RWPE1 (cell line): ENCODE results near the gene AGK.

Experiments used
- CTCF ChIA-PET: fragments of 350-600 bp; sonication (Branson Sonifier 250); formaldehyde crosslinking; extraction: SDS; loops from one replicate; lab custom pipeline; 2021; lab: Yijun Ruan, JAX
- POLR2A ChIA-PET: fragments of 400-600 bp; formaldehyde crosslinking; extraction: SDS; loops from one replicate; lab custom pipeline; 2020; ENCODE audit warnings: antibody characterized with exemption; ENCODE audit not compliant: low non-redundant PET; lab: Yijun Ruan, JAX
- DNase-seq: peaks from one replicate; pipeline ENCODE4 v3.0.0; 2012; ENCODE audit warnings: low spot score
- H3K27ac ChIP-seq: fragments of 450-650 bp; 2 replicates; pipeline ENCODE4 v1.5.1; 2017
- CTCF ChIP-seq: fragments of 450-650 bp; conservative IDR thresholded peaks from 2 replicates; pipeline ENCODE4 v1.5.1; 2017; ENCODE audit warnings: low read depth, mild to moderate bottlenecking

AGK gene

DNA sequence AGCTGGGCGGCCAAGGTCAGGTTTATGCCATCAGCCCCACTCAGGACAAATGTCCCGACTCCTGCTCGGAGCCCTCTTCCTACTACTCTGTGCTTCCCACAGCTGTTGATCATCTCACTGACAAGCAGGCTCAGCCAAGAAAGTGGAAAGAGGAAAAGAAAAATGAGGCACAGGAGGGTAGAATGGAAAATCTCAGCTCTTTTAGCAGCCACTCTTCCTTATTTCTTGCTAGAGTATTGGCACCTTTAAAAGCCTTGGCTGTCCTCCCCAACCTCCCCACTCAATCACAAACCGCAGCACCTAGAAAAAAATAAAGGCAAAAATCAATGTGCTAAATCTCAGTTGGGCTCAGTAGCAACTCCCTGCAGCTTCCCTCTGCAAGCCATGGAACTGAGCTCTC, 35.3 kb upstream of the AGK start:
- no peak overlapping the region for H3K27ac ChIP-seq
- ChIA-PET POLR2A (no interaction called here), CTCF (no interaction called here)
- no peak for DNase-seq
- TF ChIP-seq CTCF: no peak

DNA sequence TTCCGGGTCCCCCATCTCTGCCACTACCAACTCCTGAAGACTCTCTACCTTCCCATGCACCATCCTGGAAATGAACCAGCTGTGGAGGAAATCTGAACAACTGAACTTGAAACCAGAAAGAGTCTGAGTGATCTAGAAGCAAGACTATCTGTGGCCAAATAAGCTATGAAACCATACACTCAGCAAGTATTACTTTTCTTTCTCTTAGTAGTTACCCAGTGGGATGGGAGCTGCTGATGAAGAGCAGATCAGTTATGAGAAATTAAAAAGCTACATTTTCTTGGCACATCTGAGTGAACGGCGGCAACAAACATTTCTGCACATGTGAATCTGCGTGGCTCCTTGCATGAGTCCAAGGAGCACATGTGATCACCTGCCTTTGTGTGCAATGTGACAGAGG, 31.6 kb upstream of the AGK start:
- POLR2A ChIA-PET: no interaction called here
- no peak for DNase-seq
- CTCF ChIA-PET: no interaction called here
- H3K27ac ChIP-seq: no peak overlapping the region
- no peak for TF ChIP-seq CTCF

DNA sequence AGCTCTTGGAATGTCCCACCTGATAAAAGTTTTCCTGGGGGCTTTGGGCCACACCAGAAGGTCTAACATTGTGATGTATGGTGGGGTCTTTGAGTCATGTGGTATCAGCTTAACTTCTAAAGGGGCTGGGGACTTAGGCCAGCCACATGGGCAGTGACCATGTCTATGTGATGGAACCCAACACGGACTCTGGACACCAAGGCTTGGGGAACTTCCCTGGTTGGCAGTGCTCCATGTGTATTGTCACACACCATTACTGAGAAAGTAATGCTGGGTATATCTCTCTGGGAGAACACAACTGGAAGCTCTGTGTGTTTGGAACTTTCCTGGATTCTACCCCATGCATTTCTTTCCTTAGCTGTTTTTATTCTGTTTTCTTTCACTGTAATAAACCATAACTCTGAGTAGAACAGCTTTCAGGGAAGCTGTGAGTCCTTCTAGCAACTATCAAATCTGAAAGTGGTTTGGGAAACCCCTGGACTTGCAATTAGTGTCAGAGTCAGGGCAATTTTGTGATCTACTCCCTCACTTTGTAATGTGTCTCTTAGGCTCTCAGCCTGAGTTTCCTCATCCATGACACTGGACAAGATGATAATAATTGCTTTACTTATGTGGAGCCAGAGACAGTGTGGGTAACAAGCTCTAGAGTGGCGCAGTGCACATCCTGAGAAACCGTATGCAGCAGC, 28.4 kb upstream of the AGK start:
- ChIA-PET POLR2A (no interaction called here), CTCF (no interaction called here)
- no peak overlapping the region for H3K27ac ChIP-seq
- no peak for TF ChIP-seq CTCF
- no peak for DNase-seq

GRCh38 chr7:141525973-141526514, 25.2 kb upstream of the AGK start:
- no peak for DNase-seq
- no peak for TF ChIP-seq CTCF
- POLR2A ChIA-PET: no interaction called here
- no peak overlapping the region for H3K27ac ChIP-seq
- CTCF ChIA-PET: no interaction called here

GRCh38 chr7:141527076-141527475, 24.1 kb upstream of the AGK start:
- TF ChIP-seq CTCF: no peak
- no peak overlapping the region for H3K27ac ChIP-seq
- ChIA-PET POLR2A (no interaction called here), CTCF (no interaction called here)
- DNase-seq: no peak

DNA sequence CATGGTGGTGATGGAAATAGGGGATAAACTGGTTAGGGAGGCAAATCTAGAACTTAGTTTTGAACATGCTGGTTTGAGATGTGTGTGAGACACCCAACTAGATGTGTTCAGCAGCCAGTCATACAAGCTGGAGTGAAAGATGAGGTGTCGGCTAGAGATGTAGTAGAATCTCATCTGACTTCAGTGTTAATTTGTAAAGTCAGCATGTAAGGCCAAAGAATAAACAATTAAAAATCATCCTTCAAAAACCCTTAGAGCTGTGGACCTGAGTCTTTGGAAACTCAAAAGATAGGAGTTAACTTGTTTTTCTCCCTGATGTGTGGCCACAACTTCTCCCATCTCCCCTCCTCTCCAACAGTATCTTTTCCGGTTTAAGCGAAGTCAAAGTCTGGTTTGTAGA, 22.8 kb upstream of the AGK start:
- no peak overlapping the region for H3K27ac ChIP-seq
- POLR2A ChIA-PET: no interaction called here
- CTCF ChIA-PET: interaction anchor here (0.6 kb wide), 1 partner anchor 559 kb away, joined by 10 read pairs; no protein-coding TSS in a partner anchor
- no peak for TF ChIP-seq CTCF
- no peak for DNase-seq
